Activated CD4-positive, alpha-beta T cell treated with anti-CD3 and anti-CD28 coated beads, Interleukin-10, Interleukin-2, amounts not matched to agents 100 ng/mL and 50 ng/mL, durations not matched to agents 16 hours and 8 hours (primary cell): ENCODE data around the gene NPLOC4.

Source experiments
- DNase-seq: peaks from one replicate; pipeline ENCODE4 v3.0.0-alpha.2; 2020

NPLOC4 gene

DNA sequence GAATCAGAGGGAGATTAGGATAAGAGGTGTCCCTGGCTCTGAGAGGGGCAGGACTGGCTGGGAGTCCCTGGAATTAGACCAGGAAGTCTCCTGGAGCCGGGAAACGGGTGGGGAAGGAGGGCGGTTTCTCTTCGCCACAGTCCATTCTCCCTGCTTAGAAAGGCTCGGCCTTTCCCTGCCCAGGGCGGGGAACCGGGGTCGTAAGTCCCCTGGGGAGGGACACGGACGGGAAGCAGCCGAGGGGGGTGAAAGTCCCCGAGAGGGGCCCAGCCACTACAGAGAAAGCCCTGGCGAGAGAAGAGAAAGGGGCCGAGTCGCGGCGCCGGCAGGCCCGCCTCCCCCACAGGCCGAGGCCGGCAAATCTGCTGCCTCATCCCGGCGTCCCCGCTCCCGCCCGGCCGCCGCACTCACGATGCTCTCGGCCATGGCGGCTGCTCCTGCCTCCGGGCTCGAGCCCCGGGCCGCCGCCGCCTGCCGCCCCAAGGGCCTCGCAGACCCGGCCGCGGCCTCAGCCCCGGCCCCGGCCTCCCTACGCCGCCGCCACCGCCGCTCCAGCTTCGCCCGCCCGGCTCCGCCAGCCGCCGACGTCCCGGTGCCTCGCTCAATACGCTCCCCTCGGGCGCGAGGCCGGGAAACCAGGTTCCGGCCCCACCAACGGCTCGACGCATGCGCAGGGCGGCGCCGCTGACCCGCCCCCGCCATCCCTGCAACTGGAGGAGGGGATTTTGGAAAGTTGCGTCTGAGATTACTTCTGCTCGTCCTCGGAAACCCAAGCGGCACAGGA, at the start of gene NPLOC4, which contains the start of gene TSPAN10:
Gene NPLOC4, minus strand, starts transcription at position 608 of the 784 bp plus-strand sequence. Its CDS starts 182 bp downstream, at position 426.
Gene TSPAN10, plus strand, starts transcription at position 692 of the 784 bp plus-strand sequence. CDS start 5,217 bp downstream, outside the sequence.
- peak; percentile 90 for DNase-seq

DNA sequence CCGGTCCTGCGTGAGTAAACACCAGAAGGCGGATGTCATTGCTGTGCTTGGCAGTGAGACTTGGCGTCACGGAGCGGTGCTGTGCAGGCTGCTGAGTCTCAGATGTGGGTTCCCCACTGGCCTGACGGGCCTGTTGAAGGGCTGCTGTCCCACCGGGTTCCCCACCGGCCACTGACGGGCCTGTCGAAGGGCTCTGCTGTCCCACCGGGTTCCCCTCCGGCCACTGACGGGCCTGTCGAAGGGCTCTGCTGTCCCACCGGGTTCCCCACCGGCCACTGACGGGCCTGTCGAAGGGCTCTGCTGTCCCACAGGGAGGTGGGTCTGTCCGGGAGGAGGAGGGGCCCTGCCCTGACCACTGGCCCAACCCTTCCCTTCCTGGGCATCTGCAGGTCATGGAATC, 49.7 kb upstream of the NPLOC4 start:
- DNase-seq, result no peak

DNA sequence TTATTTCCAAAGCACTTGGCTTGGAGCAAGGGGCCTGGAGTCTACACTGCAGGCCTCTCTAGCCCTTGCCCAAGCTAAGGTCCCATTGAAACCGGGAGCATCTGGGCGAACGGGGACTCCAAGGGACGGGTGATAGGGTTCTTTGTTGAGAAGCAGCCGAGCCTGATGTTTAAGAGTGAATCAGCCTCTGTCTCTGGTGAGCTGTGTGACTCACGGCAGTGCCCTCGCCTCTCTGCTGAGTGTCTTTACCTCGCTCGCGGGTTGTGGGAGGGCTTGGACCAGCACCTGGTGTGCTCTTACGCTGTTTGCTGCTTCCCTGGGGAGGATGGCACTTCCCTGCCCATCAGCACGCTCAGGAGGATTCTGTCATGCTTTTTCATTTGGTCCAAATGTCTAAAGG, 48.2 kb upstream of the NPLOC4 start:
- peak; percentile 55 for DNase-seq

DNA sequence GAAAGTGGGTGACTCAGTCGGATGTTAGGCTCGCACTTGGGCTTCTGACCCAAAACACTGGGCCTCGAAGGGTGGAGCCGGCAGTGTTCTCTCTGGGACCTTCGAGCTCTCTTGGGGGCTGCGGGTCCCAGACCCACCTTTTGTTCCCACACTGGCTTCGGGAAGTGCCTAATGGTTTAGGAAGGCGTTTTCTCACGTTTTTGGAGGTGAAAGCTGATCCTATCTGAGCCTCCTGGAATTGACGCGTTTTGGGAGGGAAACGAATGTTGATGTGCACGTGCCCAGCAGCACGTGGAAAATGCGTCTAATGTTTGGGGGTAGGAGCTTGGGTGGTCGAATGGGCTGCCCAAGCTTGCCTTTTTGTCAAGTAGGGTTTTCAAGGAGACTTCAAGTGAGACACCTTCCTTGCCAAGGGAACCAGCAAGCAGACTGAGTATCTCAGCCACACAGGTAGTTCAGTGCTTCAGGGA, 47.6 kb upstream of the NPLOC4 start:
- peak; percentile 45 for DNase-seq

DNA sequence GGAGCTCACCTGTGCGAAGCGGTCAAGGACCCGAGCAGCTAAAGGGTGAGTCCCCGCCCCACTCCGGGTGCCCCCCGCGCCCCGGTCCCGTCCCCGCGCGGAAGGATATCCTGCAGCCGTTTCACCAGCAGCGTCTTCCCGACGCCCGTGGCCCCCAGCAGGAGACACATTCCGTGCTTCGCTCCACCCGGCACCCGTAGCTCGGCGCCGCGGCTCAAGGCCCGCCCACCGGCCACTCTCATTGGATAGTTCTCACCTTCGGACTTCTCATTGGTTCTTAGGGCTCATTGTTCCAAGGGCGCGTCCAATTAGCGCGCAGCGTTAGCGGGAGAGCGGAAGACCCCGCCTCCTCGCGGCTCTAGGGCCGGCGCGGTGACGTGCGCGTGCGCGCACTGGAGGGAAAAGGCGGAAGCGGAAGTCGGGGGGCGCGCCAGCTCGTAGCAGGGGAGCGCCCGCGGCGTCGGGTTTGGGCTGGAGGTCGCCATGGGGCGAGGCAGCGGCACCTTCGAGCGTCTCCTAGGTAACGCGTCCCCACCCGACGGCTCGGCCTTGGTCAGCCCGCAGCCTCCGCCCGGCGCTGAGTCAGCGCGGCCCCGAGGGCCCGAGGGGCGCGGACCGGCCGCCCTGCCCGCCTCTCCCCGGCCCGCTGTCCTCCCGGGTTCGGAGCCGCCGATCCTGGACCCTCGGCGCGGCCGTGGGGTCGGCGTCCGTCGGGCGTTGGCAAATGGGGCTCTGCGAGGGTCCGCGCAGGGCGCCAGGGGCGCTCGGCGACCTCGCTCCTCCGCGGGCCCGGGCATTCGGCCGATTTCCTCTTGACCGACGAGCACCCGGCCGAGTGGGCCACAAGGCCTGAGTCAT, 46.9 kb upstream of the NPLOC4 start, which contains the start of the genes ARL16 and HGS:
Gene ARL16, minus strand, starts transcription at position 214 of the 858 bp plus-strand sequence. Its CDS starts 44 bp downstream, at position 170.
Gene HGS, plus strand, starts transcription at position 428 of the 858 bp plus-strand sequence. Its CDS starts 56 bp downstream, at position 484.
- DNase-seq, result peak; percentile 99

DNA sequence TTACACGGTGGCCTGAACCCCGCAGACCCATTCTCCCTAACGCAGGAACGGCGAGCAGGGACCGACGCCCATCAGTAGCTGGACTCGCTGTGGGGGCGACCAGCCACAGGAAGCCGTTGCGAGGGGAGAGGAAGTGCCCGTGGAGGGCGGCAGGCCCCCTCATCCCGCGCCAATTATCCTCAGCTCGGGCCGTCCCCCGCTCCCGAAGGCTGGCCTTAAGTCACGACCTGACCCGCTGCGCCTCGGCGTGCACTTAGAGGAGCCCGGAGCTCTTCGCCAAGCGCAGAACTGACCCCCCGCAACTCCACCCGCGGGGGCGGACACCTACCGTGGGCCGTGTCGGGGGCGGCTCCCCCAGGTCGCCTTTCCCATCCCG, 46.3 kb upstream of the NPLOC4 start:
- DNase-seq, result no peak

DNA sequence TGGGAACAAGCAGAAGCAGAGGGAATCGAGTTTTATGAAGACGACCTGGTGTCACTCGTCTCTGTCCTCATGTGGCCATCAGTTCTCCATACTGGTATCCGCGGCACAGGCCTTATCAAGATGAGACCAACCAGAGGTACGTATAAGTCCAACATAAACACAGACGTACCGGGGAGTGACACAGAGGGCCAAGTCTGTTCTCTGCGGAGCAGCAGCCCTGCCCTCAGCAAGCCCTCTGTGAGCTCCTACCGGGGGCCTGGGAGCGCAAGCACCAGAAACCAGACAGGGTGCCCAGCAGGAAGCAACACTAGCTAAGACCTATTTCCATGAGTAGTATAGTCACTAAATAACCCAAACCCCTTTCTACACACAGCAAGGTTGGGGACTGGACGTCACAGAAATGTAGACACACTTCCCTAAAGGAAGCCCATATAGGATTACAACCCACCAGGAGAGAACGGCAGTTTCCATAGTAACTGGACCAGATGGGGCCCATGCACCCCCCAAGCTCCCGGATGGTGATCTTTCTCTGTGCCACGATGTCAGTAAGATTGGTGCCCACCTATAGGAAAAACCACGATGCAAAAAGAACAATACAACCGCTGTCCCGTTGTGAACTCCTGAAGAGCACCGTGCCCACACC, 45.8 kb upstream of the NPLOC4 start:
- DNase-seq, result no peak

DNA sequence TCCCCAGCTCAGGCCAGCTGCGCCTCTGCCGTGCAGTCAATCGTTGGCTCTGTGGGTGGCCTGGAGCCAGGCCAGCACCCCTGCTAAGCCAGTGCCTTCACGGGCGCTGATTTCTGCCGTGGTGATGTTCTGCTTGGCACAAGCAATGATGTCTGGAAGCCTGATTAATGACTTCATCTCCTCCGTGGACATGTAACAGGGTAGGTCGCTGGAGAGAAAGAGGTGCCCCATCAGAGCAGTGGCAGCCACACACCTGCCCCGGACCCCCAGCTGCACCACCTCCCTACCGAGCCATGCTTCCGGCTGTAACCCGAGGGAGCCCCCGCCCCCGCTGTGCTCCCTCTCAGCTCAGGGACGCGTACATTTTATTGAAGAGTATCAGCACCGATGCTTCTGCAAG, 44.8 kb upstream of the NPLOC4 start:
- no peak for DNase-seq

DNA sequence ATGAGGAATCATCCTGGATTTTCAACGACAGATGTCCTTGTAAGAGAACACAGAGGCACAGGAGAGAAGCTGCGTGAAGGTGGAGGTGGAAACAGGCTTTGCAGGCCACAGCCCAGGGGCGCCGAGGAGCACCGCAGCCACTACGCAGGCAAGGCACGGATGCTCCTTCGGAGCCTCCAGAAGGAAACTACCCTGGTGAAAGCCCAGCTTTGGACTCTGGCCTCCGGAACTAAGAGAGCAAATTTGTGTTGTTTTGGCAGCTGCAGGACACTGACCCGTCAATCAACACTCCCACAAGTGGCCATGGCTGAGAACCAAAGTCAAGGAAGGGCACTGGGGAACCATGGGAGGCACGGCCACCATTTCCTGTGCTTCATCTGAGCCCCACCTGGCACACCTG, 43.2 kb upstream of the NPLOC4 start:
- DNase-seq, result no peak

DNA sequence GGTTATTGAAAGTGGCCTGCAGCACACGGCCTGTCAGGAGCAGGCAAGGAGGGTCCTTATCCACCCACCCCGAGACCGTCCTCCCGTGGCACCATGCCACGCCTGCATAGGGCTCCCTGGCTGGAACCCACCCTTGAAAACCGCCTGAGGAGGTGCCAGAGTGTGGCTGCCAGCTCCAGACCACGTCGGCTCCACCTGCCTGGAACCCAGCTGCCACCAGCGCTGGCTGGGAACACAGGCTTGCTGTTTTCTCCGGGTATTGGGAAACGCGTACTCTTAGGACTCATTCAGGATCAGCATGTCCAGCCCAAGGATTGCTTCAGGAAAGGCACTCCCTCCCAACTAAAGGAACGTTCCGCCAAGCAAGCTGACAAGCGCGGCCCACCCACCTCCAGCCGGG, 40.0 kb upstream of the NPLOC4 start:
- no peak for DNase-seq

DNA sequence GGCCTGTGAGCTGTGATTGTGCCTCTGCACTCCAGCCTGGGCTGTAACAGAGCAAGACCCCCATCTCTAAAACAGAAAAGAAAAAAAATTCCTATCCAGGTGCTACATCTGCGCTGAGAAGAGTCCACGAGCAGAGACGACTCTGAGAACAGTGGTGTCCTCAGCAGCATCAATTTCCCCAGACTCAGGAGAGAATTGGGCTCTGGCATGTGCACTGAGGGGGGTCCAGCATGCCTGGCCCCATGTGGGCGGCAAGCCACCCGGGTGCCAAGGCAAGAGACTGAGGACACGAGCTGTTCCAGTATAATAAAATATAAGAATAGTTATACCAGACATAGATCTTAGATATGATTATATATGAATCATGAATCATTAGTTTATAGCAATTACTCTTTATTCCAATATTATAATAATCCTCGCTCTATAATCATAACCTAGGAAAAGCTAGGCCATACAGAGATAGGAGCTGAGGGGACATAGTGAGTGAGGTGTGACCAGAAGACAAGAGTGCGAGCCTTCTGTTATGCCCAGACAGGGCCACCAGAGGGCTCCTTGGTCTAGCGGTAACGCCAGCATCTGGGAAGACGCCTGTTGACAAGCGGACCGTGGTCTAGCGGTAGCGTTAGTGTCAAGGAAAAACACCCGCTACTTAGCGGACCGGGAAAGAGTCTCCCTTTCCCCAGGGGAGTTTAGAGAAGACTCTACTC, 38.8 kb upstream of the NPLOC4 start:
- DNase-seq, result peak; percentile 47

DNA sequence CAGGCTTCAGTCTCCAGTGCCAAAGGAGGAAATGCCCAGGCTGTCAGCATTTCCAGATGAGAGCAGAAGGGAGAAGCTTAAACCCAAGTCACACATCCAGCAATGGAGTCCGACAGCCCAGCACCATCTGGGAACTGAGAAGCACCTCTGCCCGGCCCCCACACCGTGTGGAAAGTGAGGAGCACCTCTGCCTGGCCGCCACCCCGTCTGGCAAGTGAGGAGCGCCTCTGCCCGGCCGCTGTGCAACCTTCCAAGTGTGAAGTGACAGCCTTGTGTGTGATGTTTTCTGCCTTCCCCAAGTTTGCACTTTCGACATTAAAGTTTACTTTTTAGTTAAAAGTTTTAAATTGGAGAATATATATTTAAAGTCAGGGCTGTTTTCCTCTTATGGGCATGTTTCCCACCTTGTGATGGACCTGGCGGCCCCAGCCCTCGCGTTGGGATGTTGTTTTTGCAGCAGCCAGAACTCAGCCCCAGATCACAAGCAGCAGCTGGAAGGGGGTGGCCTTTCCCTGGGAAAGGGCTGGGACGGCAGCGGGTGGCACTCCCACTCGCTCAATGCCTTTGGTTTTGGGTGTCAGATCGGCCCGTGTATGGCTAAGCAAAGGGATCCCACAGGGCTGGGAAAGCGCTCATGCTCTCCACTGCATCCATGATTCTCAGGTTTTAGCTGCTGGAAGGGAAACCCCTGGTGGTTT, 36.8 kb upstream of the NPLOC4 start:
- no peak for DNase-seq

DNA sequence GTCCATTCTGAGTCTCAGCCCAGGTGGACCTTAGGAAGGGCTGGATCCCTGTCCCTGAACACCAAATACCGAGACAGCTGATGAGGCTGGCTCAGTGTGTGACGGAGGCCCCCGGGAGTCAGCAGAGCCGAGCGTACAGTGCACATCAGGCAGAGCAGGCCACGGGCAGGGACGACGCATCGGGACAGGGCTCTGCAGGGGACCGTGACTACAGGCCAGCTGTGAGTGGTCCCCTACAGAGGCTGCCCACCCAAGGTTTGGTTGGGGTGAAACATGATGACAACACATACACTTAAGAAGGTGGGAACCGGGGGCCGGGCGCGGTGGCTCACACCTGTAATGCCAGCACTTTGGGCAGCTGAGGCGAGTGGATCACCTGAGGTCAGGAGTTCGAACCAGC, 36.0 kb upstream of the NPLOC4 start:
- no peak for DNase-seq

DNA sequence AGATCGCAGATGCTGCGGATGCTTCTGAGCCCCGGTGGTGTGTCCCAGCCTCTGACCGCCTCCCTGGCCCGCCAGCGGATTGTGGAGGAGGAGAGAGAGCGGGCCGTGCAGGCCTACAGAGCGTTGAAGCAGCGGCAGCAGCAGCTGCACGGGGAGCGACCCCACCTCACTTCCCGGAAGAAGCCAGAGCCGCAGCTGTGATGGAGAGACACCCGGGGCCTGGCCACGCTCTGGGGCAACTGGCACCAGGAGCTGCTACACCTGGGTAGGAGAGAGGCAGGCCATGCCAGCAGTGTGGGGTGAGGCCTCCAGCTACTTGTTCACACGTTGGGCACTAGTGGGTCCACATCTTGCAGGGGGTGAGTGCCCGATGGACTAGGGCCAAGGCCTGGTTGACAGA, 35.6 kb upstream of the NPLOC4 start:
- no peak for DNase-seq

DNA sequence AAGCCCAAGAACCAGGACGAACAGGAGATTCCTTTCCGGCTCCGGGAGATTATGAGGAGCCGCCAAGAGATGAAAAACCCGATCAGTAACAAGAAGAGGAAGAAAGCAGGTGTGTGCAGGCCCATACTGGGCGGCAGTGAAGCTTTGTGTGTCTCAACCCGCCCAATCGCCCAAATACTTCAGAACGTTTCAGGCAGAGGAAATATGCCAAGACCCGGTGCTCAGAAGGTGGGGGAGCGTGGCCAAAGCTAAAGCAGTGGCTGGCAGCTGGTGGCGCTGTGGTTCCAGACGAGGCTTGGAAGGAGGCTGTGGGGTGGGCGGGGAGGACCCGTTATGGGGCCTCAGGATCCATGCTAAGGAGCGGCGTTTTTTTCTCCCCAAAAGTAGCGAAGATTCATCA, 30.8 kb upstream of the NPLOC4 start:
- DNase-seq, result no peak

DNA sequence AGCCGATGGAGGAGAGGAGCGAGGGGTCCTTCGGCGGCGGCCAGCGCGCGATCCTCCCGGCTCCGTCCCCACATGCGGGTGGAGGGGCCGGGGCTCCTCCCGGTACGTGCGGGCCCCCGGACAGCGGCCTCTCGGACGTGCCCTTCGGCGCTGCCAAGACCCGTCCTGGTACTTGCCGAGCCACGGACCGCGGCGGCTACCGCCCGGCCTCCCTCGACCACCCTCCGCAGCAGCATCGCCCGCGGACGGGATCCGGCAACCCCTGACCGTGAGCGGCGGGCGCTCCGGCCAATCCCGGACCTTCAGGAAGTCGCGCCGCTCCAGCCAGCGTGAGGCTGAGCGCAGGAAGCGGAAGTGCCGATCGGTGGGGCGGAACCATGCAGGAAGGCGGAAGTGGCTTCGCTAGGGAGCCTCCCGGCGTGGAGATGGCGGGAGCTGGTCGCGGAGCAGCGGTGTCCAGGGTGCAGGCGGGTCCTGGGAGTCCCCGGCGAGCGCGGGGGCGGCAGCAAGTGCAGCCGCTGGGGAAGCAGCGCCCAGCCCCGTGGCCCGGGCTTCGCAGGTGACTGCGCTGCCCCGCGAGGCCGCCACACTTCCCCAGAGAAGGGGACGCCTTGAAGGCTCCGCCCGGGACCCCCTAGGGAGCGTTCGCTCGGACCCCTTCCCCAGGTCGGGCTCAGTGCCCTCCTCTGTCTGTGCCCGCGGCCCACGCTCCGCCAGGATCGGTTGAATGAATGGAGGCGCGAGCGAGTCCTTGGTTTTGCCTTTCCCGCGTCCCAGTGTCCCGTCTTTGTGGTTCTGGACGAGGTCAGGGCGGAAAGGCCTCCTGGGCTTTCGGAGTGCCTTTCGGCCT, 29.7 kb upstream of the NPLOC4 start, which contains the start of the genes CCDC137 and OXLD1:
Gene CCDC137, plus strand, starts transcription at position 396 of the 850 bp plus-strand sequence. Its CDS starts 30 bp downstream, at position 426.
Gene OXLD1, minus strand, starts transcription at position 264 of the 850 bp plus-strand sequence. Its CDS starts 28 bp downstream, at position 236.
- DNase-seq, result peak; percentile 98

DNA sequence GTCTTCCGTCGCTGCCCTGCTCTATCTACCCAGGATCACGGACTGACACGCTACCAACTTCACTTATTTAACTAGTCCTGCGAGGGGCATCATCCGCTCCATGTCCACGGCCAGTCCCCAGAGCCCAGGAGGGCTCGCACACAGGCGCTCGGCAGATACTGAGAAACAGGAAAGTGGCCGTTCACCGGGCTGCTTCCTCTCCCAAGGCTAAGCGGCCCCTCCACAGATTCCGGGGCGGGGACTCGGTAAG, 29.1 kb upstream of the NPLOC4 start:
- no peak for DNase-seq

DNA sequence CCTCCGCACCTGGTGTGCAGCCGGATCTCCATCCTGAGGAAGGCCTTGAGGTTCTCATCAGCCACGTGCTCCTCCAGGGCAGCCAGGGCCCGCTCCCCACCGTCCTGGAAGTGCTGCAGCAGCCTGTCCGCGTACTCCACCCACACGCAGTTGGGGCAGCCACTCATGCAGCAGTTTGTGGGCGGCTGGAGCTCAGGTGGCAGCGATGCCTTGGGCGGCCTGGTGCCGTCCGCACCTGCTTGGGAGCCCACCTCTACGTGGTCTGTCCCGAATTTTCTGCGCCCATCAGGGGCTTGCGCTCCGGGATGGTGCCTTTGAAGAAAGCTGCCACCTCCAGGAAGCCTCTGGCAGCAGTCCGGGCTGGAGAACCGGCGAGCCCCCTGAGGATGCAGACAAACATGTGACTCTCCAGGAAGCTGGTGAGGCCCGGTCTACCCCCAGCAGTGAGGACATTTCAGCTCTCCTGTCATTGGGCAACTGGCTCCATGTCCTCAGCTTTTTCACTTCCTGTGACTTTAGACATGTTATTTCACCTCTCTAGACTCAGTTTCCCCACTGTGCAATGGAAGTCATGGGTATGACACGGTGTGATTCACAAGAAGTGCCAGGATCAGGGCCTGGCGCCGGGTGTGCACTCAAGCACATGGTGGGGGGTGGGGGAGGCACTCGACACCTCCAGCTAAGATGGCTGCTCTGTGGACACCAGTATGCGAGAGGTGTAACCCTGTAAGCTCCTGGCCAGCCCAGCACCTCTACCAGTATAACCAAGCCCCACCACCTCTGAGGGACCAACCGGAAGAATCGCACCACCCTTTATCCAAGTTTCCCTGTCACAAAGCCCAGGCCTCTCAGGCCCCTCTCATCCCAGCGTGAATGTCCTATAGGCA, 28.5 kb upstream of the NPLOC4 start:
- DNase-seq, result peak; percentile 77

DNA sequence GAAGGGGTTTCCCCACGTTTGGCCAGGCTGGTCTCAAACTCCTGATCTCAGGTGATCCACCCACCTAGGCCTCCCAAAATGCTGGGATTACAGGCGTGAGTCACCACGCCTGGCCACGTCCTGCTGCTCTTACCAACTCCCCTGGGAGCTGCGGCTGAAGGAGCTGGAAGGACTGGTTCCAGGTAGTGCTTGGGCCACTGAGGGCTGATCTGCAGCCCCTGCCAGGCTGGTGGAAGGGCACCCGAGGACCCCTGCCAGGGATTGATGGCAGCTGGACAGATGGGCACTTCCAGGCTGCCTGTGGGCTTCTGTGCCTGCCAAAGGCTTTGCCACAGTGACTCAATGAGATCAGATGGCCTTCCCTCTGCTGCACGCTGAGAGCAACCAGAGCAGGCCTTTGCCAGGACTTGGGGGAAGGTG, 27.1 kb upstream of the NPLOC4 start:
- peak; percentile 27 for DNase-seq

DNA sequence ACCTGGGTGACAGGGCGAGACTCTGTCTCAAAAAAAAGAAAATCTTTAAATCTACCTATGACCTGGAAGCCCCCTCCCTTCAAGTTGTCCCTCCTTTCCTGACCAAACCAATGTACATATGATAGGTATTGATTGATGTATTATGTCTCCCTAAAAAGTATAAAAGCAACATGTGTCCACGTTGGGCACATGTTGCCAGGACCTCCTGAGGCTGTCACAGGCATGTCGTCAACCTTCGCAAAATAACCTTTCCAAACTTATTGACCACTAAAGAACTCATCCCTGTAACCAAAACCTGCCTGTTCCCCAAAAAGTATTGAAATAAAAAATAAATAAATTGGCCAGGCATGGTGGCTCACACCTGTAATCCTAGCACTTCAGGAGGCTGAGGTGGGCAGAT, 25.1 kb upstream of the NPLOC4 start:
- DNase-seq, result no peak
